Activated T-cell treated with anti-CD3 and anti-CD28 coated beads for 4 hours (primary cell): ENCODE data around the gene RAB14.
A peak's percentile ranks its signal among the peaks of the same experiment; 100 is the strongest.
"Not testable (repeated sequence)": the region's sequence is repeated elsewhere in the genome, so short reads cannot be mapped to it uniquely, and the experiment has no call there.

Experiments
- DNase-seq: peaks from one replicate; pipeline ENCODE4 v3.0.0-alpha.2; 2020

RAB14 gene

DNA sequence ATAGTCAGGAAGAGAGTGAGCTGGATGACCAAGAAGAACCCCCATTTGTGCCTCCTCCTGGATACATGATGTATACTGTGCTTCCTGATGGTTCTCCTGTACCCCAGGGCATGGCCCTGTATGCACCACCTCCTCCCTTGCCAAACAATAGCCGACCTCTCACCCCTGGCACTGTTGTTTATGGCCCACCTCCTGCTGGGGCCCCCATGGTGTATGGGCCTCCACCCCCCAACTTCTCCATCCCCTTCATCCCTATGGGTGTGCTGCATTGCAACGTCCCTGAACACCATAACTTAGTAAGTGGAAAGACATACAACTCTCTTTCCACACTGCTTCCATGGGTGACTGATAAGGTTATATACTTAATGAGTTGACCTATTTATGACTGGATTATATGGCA is 51.5 kb downstream of the RAB14 start:
- no peak for DNase-seq

DNA sequence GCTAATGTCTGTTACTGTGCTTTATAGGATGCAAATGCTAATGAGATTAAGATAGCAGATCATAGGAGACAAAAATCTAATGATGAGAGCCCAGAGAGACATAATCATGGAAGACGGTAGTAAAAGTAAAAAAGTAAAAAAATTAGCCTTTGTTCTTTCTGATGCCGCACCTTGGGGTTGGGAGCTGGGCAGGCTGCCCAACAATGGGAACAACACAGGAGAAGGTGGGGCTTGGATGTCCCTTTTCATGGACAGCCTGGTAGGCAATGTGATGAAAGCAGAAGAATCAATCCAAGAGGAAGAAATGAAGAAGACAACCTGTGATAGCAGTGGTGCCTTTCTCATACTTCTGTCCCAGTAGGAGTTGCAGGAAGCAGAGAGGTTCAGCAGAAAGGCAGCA is 57.2 kb downstream of the RAB14 start:
- no peak for DNase-seq

DNA sequence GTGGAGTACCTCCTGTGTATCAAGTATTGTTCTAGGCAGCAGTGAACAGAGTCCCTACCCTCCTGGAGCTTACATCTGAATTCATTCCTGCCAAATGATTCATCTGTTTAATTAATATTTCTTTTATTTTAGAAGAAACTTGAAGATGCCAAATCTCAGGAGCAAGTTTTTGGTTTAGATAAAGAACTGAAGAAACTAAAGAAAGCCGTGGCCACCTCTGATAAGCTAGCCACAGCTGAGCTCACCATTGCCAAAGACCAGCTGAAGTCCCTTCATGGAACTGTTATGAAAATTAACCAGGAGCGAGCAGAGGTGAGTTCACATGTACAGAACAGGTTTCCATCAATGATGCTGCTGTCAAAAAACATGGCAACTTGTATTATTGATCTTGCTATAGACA is 57.9 kb downstream of the RAB14 start:
- no peak for DNase-seq

DNA sequence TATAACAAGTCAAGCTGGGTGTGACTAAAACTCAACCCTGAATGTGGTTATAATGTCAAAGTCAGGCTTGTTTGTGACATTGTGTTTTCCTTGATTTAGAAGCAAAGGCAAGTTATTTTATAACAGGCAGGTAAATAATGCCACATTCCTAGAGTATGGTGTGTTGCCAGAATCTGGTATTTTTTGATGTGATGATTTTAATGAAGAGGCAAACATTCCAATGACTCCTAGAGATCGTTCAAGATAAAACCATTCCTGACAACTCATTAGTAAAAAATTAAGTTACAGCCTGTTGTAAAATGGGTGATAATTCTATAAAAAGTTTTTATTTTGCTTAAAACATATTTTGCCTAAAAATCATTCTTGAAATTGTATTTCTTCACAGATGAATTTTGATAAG is 60.0 kb downstream of the RAB14 start:
- no peak for DNase-seq

DNA sequence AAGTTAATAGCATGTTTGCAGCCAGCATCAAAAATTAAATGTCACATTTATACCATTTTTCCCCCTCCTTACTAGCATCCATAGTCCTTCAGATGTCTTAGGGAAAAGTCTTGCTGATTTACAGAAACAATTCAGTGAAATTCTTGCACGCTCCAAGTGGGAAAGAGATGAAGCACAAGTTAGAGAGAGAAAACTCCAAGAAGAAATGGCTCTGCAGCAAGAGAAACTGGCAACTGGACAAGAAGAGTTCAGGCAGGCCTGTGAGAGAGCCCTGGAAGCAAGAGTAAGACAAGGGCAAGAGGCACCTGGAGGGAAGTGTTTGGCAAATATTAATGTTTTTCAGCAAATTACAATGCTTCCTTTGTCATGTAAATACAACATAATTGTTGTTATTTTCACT is 60.4 kb downstream of the RAB14 start:
- DNase-seq: no peak

DNA sequence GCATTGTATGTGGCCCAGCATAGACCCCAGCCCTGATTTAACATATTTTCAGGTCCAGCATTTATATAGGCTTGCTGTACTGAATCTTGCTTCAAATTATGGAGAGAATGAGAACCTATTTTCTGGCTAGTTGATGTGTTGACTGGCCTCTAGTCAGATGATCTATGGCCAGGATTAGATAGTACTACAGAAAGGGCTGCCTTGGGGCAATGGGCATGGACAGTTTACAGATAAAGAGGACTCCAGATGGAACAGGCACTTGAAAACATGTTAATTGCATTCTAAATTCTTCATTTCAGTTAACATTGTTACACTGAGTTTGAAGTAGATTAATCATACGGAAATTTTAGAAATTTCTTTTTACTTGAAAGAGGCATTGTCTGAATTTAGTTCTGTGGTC is 61.5 kb downstream of the RAB14 start:
- DNase-seq: no peak

DNA sequence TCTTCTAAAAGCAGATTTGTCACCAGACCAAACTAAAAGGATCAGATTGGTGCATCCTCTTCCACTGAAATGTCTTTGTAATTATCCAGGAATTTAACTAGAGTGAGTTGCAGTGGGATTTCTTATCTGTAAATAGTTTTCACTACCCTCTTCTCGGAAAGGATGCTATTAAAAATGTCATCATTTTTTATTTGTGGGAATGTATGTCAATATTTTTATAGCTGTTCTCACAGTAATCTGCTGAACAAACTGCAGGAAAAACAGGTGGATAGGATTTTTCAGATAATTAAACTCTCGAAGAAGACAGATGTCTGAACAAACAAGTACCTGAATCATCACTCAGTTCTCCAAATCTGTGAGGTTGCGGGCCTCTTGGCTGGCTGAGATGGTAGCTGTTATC is 62.7 kb downstream of the RAB14 start:
- no peak for DNase-seq

DNA sequence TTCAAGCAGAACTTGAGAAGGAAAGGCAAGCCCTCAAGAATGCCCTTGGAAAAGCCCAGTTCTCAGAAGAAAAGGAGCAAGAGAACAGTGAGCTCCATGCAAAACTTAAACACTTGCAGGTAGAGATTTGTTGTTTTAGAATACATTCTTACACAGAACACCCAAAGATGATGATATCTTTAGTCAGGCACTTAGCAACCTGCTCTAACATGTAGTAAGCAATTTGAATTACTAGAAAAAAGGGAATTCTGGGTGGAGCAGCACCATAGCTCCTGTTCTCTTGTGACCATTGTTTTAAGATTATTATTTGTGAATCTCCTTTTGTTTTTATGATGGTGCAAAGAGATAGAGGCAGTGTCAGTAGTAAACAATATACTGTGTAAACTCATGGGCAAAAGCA is 63.1 kb downstream of the RAB14 start:
- DNase-seq: no peak

DNA sequence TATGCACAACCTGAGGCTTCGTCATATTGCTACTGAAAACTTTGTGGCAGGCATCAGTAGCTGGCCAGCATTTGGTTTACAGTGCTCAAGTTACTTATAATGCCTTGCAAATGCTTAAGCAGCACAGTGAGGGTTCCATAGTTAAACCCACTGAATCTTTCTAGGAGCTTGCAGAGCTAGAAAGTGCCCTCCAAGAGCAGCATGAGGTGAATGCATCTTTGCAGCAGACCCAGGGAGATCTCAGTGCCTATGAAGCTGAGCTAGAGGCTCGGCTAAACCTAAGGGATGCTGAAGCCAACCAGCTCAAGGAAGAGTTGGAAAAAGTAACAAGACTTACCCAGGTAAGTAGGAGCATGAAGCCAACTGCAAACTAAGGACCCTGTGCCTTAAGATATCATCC is 66.0 kb downstream of the RAB14 start:
- no peak for DNase-seq

DNA sequence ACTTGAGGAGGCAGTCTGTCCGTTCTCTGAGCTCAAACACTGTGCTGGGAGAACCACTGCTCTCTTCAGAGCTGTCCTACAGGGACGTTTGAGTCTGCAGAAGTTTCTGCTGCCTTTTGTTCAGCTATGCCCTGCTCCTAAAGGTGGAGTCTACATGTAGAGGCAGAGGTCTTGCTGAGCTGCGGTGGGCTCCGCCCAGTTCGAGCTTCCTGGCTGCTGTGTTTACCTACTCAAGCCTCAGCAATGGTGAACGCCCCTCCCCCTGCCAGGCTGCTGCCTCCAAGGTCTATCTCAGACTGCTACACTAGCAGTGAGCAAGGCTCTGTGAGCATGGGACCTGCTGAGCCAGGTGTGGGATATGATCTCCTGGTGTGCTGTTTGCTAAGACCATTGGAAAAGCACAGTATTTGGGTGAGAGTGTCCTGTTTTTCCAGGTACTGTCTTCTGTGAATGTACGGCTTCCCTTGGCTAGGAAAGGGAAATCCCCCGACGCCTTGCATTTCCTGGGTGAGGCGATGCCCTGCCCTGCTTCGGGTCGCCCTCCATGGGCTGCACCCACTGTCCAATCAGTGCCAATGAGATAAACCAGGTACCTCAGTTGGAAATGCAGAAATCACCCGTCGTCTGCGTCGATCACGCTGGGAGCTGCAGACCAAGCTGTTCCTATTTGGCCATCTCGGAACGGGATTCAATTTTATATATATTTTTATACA is 68.4 kb downstream of the RAB14 start:
- peak; percentile 31 for DNase-seq

DNA sequence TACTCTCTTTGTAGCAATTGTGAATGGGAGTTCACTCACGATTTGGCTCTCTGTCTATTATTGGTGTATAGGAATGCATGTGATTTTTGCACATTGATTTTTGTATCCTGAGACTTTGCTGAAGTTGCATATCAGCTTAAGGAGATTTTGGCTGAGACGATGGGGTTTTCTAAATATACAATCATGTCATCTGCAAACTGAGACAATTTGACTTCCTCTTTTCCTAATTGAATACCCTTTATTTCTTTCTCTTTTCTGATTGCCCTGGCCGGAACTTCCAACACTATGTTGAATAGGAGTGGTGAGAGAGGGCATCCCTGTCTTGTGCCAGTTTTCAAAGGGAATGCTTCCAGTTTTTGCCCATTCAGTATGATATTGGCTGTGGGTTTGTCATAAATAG is 72.3 kb downstream of the RAB14 start:
- DNase-seq: not testable (repeated sequence)
